Pericardium fibroblast (primary cell): ENCODE measurements around the gene TUNAR. TPM values are rescaled to one million over a fixed set of nuclear protein-coding genes. Genes with fewer than 3 reads are reported as not detected.

ENCODE experiments used
- total RNA-seq: library from RNA; depleted of rRNA; stranded (reverse); fragments of >200 nt; gene quantifications from 2 replicates; pipeline ENCODE4 v1.2.3, GENCODE V29; 2015

Gene TUNAR
- total RNA-seq: not detected in 2 replicates

GRCh38 chr14:95876761-95877538, at the start of gene TUNAR:
Gene TUNAR (plus strand): TSS chr14:95876832.

Other genes starting within 250 kb of the TUNAR start
- not detected in 2 replicates for gene TCL1B, start 190.4 kb upstream of the TUNAR start, total RNA-seq
- gene TCL1A, start 162.7 kb upstream of the TUNAR start, total RNA-seq: not detected in 2 replicates
- gene C14orf132, start 162.5 kb downstream of the TUNAR start, total RNA-seq: 11.2 and 16.5 TPM in 2 replicates